Endodermal cell (in vitro differentiated cells): ENCODE data around the gene ALX1. TPM values are rescaled to one million over a fixed set of nuclear protein-coding genes. Genes with fewer than 3 reads are reported as not detected.

ENCODE experiments used
- DNase-seq: peaks from one replicate; pipeline ENCODE4 v3.0.0-alpha.2; 2017
- H3K27ac ChIP-seq: 2 replicates; pipeline ENCODE4 v1.5.1; 2013; ENCODE audit warnings: mild to moderate bottlenecking, low read depth, low read length, moderate library complexity
- H3K27me3 ChIP-seq: 2 replicates; pipeline ENCODE4 v1.6.1; 2013; ENCODE audit warnings: mild to moderate bottlenecking, low read length, moderate library complexity; ENCODE audit not compliant: insufficient read depth, control insufficient read depth, poor library complexity, severe bottlenecking
- H3K36me3 ChIP-seq: 2 replicates; pipeline ENCODE4 v1.7.0; 2013; ENCODE audit warnings: mild to moderate bottlenecking, low read length, moderate library complexity; ENCODE audit not compliant: control insufficient read depth, insufficient read depth
- H3K4me1 ChIP-seq: one replicate; pipeline ENCODE4 v1.7.0; 2013; ENCODE audit warnings: low read length; ENCODE audit not compliant: control insufficient read depth, insufficient read depth
- H3K4me3 ChIP-seq: 2 replicates; pipeline ENCODE4 v1.5.1; 2013; ENCODE audit warnings: mild to moderate bottlenecking, low read length, moderate library complexity
- H3K9ac ChIP-seq: 2 replicates; pipeline ENCODE4 v1.6.1; 2013; ENCODE audit warnings: mild to moderate bottlenecking, low read length, moderate library complexity; ENCODE audit not compliant: poor library complexity, severe bottlenecking; ENCODE audit errors: extremely low read depth
- H3K9me3 ChIP-seq: 2 replicates; pipeline ENCODE4 v1.6.1; 2013; ENCODE audit warnings: mild to moderate bottlenecking, low read length, moderate library complexity; ENCODE audit not compliant: control insufficient read depth
- H3K27ac Mint-ChIP-seq: 2 replicates; pipeline ENCODE4 v1.8.0; 2020; ENCODE audit warnings: mixed read lengths
- H3K27me3 Mint-ChIP-seq: 2 replicates; pipeline ENCODE4 v1.8.0; 2021; ENCODE audit warnings: mild to moderate bottlenecking, mixed read lengths; ENCODE audit not compliant: insufficient read depth
- H3K36me3 Mint-ChIP-seq: 2 replicates; pipeline ENCODE4 v1.8.0; 2020; ENCODE audit warnings: low read depth, mixed read lengths
- H3K4me1 Mint-ChIP-seq: 2 replicates; pipeline ENCODE4 v1.8.0; 2020; ENCODE audit warnings: mixed read lengths
- H3K4me3 Mint-ChIP-seq: 2 replicates; pipeline ENCODE4 v1.8.0; 2020; ENCODE audit warnings: mild to moderate bottlenecking, moderate library complexity, mixed read lengths
- H3K9me3 Mint-ChIP-seq: 2 replicates; pipeline ENCODE4 v1.8.0; 2020; ENCODE audit warnings: mild to moderate bottlenecking, mixed read lengths
- CTCF ChIP-seq: fragments of 200-600 bp; sonication (generic); conservative IDR thresholded peaks from 2 replicates; pipeline ENCODE4 v1.5.0; 2021; ENCODE audit warnings: antibody characterized with exemption, mild to moderate bottlenecking
- whole genome bisulfite sequencing, 2 experiments: methylation state at CpG; one replicate each; pipeline versions ENCODE4 v1.1.5 to v1.1.7; 2013; ENCODE audit warnings: missing lambda C conversion rate in 2 of 2, mixed read lengths in 1 of 2; ENCODE audit not compliant: insufficient coverage in 1 of 2, insufficient read length in 1 of 2; 5-methylcytosine and 5-hydroxymethylcytosine counted together
- total RNA-seq, 2 donors: library from RNA; stranded (reverse); fragmentation: NEBNext Ultra II Directional in 1 of 2; extraction: Animal tissue kit (Norgen Biotek cat#: 25700) in 1 of 2; gene quantifications; 2 replicates in 1 of 2; 3 replicates in 1 of 2; pipeline ENCODE4 v1.2.1, GENCODE V29; 2021

The ALX1 gene
- total RNA-seq, 2 donors from 2014 or later = 0.40 to 1.3 TPM

GRCh38 chr12:85253853-85254252 is 26.2 kb upstream of the ALX1 start:
- no peaks in the 10 kb centered on the region for H3K27me3 Mint-ChIP-seq
- H3K4me3 Mint-ChIP-seq = no peak overlapping the region
- no peaks in the 10 kb centered on the region for H3K36me3 Mint-ChIP-seq
- no peak overlapping the region for H3K27ac Mint-ChIP-seq
- Histone ChIP-seq H3K9me3 (no peaks in the 10 kb centered on the region), H3K4me3 (no peak overlapping the region), H3K27me3 (no peaks in the 10 kb centered on the region), H3K36me3 (no peaks in the 10 kb centered on the region), H3K4me1 (no peaks in the 10 kb centered on the region), H3K27ac (no peak overlapping the region), H3K9ac (no peak overlapping the region)
- no peak for DNase-seq
- H3K4me1 Mint-ChIP-seq = no peaks in the 10 kb centered on the region
- TF ChIP-seq CTCF = no peak
- 71 to 72% methylated on average over 3 to 4 of the region's 4 CpGs for WGBS, 2 experiments
- H3K9me3 Mint-ChIP-seq = no peaks in the 10 kb centered on the region

- no peaks in the 10 kb centered on the region for H3K36me3 Mint-ChIP-seq
- no peak overlapping the region for H3K27ac Mint-ChIP-seq
- no peak overlapping the region for H3K27ac ChIP-seq
- H3K36me3 ChIP-seq = no peaks in the 10 kb centered on the region
- H3K27me3 ChIP-seq = no peaks in the 10 kb centered on the region
- no peaks in the 10 kb centered on the region for H3K9me3 ChIP-seq
- no peak for TF ChIP-seq CTCF
- no peaks in the 10 kb centered on the region for H3K27me3 Mint-ChIP-seq
- H3K9me3 Mint-ChIP-seq = no peaks in the 10 kb centered on the region
- H3K4me1 ChIP-seq = no peaks in the 10 kb centered on the region
- H3K4me3 ChIP-seq = no peak overlapping the region
- DNase-seq = no peak
- H3K4me1 Mint-ChIP-seq = no peaks in the 10 kb centered on the region
- no peak overlapping the region for H3K4me3 Mint-ChIP-seq
- WGBS, 2 experiments = 100% methylated on average over 1 of the region's 1 CpG; no CpG with 5 or more reads in 1 of the 2 experiments
- no peak overlapping the region for H3K9ac ChIP-seq
These were observed 22.3 kb upstream of the ALX1 start for GRCh38 chr12:85257671-85258070.

GRCh38 chr12:85260447-85260846 is 19.6 kb upstream of the ALX1 start:
- no peaks in the 10 kb centered on the region for H3K9me3 Mint-ChIP-seq
- no peaks in the 10 kb centered on the region for H3K36me3 Mint-ChIP-seq
- H3K27ac ChIP-seq = no peak overlapping the region
- 82% methylated on average over 2 of the region's 2 CpGs; no CpG with 5 or more reads in 1 of the 2 experiments for WGBS, 2 experiments
- H3K9me3 ChIP-seq = no peaks in the 10 kb centered on the region
- TF ChIP-seq CTCF = no peak
- H3K27ac Mint-ChIP-seq = no peak overlapping the region
- no peak overlapping the region for H3K4me3 Mint-ChIP-seq
- no peak overlapping the region for H3K9ac ChIP-seq
- no peaks in the 10 kb centered on the region for H3K27me3 Mint-ChIP-seq
- H3K4me3 ChIP-seq = no peak overlapping the region
- no peaks in the 10 kb centered on the region for H3K4me1 Mint-ChIP-seq
- no peaks in the 10 kb centered on the region for H3K4me1 ChIP-seq
- no peaks in the 10 kb centered on the region for H3K36me3 ChIP-seq
- DNase-seq = no peak
- H3K27me3 ChIP-seq = no peaks in the 10 kb centered on the region
